ENCODE data around the gene CDX1. TPM values are rescaled to one million over a fixed set of nuclear protein-coding genes. Genes with fewer than 3 reads are reported as not detected.

CDX1 gene
- polyA plus RNA-seq, 3 donors, result not detected

GRCh38 chr5:150121448-150122157, 45.0 kb upstream of the CDX1 start:
- Mint-ChIP-seq H3K4me3 (peak overlapping the region in 1 of 2 donors; percentile 68), H3K27me3 (ENCODE audit: low read depth in 3 of 3) (peaks cover 0 to 4% (median 2%) of the 10 kb centered on the region in 3 donors), H3K36me3 (no peaks in the 10 kb centered on the region), H3K27ac (peak overlapping the region; percentile 82 to 95 (median 89)), H3K9me3 (no peaks in the 10 kb centered on the region), H3K4me1 (peaks cover 51% of the 10 kb centered on the region)
- Histone ChIP-seq H3K4me1 (ENCODE audit: control insufficient read depth in 1 of 2, insufficient read depth in 2 of 2, low read length in 2 of 2) (peaks cover 42 to 49% of the 10 kb centered on the region in 2 donors), H3K4me3 (replicated peaks in 1 of 3; ENCODE audit: low read depth in 2 of 3, low read length in 3 of 3) (peak overlapping the region in 1 of 3 experiments; percentile 9), H3K79me2 (ENCODE audit: insufficient read depth, low read length) (no peaks in the 10 kb centered on the region), H3K27me3 (ENCODE audit: control insufficient read depth in 2 of 2, insufficient read depth in 2 of 2, low read length in 2 of 2) (no peaks in the 10 kb centered on the region), H3K9me3 (replicated peaks in 1 of 2; ENCODE audit: control insufficient read depth in 1 of 2, insufficient read depth in 1 of 2, low read length in 2 of 2) (no peaks in the 10 kb centered on the region), H3K9ac (ENCODE audit: insufficient read depth, low read length, poor library complexity, severe bottlenecking) (no peak overlapping the region), H3K36me3 (replicated peaks in 1 of 2; ENCODE audit: control insufficient read depth in 1 of 2, insufficient read depth in 2 of 2, low read length in 2 of 2) (no peaks in the 10 kb centered on the region), H3K27ac (ENCODE audit: low read depth in 1 of 2, low read length in 2 of 2) (peak overlapping the region in 1 of 2 donors; percentile 86), H3K4me2 (replicated peaks; ENCODE audit: extremely low read depth, low read length, poor library complexity, severe bottlenecking) (peak overlapping the region; percentile 21), H2AFZ (ENCODE audit: insufficient read depth, low read depth, low read length, poor library complexity, severe bottlenecking) (peak overlapping the region; percentile 43), H4K20me1 (ENCODE audit: insufficient read depth, low read length) (no peaks in the 10 kb centered on the region)
- intact Hi-C loops (cut with micrococcal nuclease), result loop anchor here (5.0 kb wide), 1 partner anchor 34 kb away; the partner anchor contains the start of gene CSF1R (in 2 of the 2)
- no peak for TF ChIP-seq CTCF (IDR thresholded peaks at IDR 0.05)
- DNase-seq, result no peak
- 100% methylated on average over 12 of the region's 14 CpGs for WGBS (ENCODE audit: insufficient coverage)

GRCh38 chr5:150122158-150122510, 44.4 kb upstream of the CDX1 start:
- intact Hi-C loops (cut with micrococcal nuclease), result loop anchor here (5.0 kb wide), 1 partner anchor 35 kb away; the partner anchor contains the start of gene CSF1R (in 2 of the 2)
- peak overlapping the region; percentile 82 to 95 (median 89) for H3K27ac Mint-ChIP-seq
- H3K4me2 ChIP-seq (replicated peaks; ENCODE audit: extremely low read depth, low read length, poor library complexity, severe bottlenecking), result peak overlapping the region; percentile 21

More at GRCh38 chr5:150122158-150122510, 44.4 kb upstream of the CDX1 start:
- peak overlapping the region; percentile 43 for H2AFZ ChIP-seq (ENCODE audit: insufficient read depth, low read depth, low read length, poor library complexity, severe bottlenecking)
- peak overlapping the region in 1 of 3 experiments; percentile 9 for H3K4me3 ChIP-seq (replicated peaks in 1 of 3; ENCODE audit: low read depth in 2 of 3, low read length in 3 of 3)
- H3K4me1 Mint-ChIP-seq, result peaks cover 48% of the 10 kb centered on the region
- H3K4me1 ChIP-seq (ENCODE audit: control insufficient read depth in 1 of 2, insufficient read depth in 2 of 2, low read length in 2 of 2), result peaks cover 40 to 44% of the 10 kb centered on the region in 2 donors
- WGBS (ENCODE audit: insufficient coverage), result 10% methylated on average over 4 of the region's 5 CpGs
- TF ChIP-seq CTCF (IDR thresholded peaks at IDR 0.05), result peak; percentile 74
- no peaks in the 10 kb centered on the region for H4K20me1 ChIP-seq (ENCODE audit: insufficient read depth, low read length)
- peak overlapping the region in 1 of 2 donors; percentile 68 for H3K4me3 Mint-ChIP-seq
- peaks cover 0 to 4% (median 2%) of the 10 kb centered on the region in 3 donors for H3K27me3 Mint-ChIP-seq (ENCODE audit: low read depth in 3 of 3)
- no peaks in the 10 kb centered on the region for H3K27me3 ChIP-seq (ENCODE audit: control insufficient read depth in 2 of 2, insufficient read depth in 2 of 2, low read length in 2 of 2)
- H3K36me3 ChIP-seq (replicated peaks in 1 of 2; ENCODE audit: control insufficient read depth in 1 of 2, insufficient read depth in 2 of 2, low read length in 2 of 2), result no peaks in the 10 kb centered on the region
- H3K9me3 Mint-ChIP-seq, result no peaks in the 10 kb centered on the region
- H3K36me3 Mint-ChIP-seq, result no peaks in the 10 kb centered on the region
- no peak overlapping the region for H3K9ac ChIP-seq (ENCODE audit: insufficient read depth, low read length, poor library complexity, severe bottlenecking)
- DNase-seq, result peak; percentile 60 to 83 (median 75)
- no peaks in the 10 kb centered on the region for H3K9me3 ChIP-seq (replicated peaks in 1 of 2; ENCODE audit: control insufficient read depth in 1 of 2, insufficient read depth in 1 of 2, low read length in 2 of 2)
- H3K27ac ChIP-seq (ENCODE audit: low read depth in 1 of 2, low read length in 2 of 2), result peak overlapping the region in 1 of 2 donors; percentile 86
- no peaks in the 10 kb centered on the region for H3K79me2 ChIP-seq (ENCODE audit: insufficient read depth, low read length)
